ENCODE measurements around the gene EFNA4. TPM values are rescaled to one million over a fixed set of nuclear protein-coding genes. Genes with fewer than 3 reads are reported as not detected.

EFNA4 gene
- total and polyA plus RNA-seq, 2 of the 8 experiments (the other 6 are each of a cell fraction or from before 2014, with no cell fraction given): 21.9 to 23.9 TPM

- TF ChIP-seq, protein P1, sequence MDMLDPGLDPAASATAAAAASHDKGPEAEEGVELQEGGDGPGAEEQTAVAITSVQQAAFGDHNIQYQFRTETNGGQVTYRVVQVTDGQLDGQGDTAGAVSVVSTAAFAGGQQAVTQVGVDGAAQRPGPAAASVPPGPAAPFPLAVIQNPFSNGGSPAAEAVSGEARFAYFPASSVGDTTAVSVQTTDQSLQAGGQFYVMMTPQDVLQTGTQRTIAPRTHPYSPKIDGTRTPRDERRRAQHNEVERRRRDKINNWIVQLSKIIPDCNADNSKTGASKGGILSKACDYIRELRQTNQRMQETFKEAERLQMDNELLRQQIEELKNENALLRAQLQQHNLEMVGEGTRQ (IDR thresholded peaks at IDR 0.05; ENCODE audit: low read length): no peak
These were observed 47.9 kb upstream of the EFNA4 start (continued) for GRCh38 chr1:155015527-155016230.

Data from H1 (cell line).